ENCODE results near the gene TCEAL8.

- no peak for TF ChIP-seq REST (IDR thresholded peaks at IDR 0.05; ENCODE audit: insufficient replicate concordance, low read depth)
- TF ChIP-seq SPI1 (IDR thresholded peaks at IDR 0.05; ENCODE audit: borderline replicate concordance, low read depth), result no peak
- TF ChIP-seq CTCF (IDR thresholded peaks at IDR 0.05; ENCODE audit: insufficient read depth, low read length), result no peak
Observed at GRCh38 chrX:103236296-103236695, 18.7 kb downstream of the TCEAL8 start.

All from HL-60 (cell line).